Measurements from ENCODE around the gene SFTA2.
A peak's percentile ranks its signal among the peaks of the same experiment; 100 is the strongest.

Gene SFTA2

GRCh38 chr6:30889921-30890645, 41.9 kb downstream of the SFTA2 start:
- DNase-seq = no peak

DNA sequence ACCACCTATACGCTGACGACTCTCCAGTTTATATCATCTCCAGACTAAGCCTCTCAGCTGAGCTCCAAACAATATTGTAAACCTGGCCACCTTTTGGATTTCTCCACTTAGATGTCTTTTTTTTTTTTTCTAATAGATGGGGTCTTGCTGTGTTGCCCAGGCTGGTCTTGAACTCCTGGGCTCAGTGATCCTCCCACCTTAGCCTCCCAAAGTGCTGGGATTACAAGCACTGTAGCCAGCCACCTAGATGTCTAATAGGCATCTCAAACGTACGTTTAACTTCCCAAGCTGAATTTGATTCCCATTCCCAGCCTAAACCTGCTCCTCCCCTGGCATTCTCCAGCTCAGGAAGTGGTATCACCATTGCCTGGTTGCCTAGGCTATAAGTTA, 42.5 kb downstream of the SFTA2 start:
- no peak for DNase-seq

GRCh38 chr6:30888816-30889495, 43.0 kb downstream of the SFTA2 start:
- DNase-seq = no peak

GRCh38 chr6:30887901-30888815, 43.8 kb downstream of the SFTA2 start:
- no peak for DNase-seq

DNA sequence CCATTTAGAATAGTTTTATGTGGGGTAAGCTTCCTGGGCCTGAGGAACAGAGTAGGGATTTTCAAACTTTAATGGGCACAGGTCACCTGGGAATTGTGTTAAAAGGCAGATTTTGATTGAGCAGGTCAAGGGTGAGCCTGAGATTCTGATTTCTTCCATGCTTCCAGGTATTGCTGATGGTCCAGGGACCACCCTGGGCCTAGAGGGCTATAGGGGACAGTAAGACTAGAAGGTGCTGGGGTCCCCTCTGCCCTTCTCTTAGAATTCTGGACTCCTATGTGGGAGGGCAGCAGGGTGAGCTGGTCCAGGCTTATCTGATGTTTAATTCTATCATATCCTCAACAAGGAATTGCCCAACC, 45.1 kb downstream of the SFTA2 start:
- no peak for DNase-seq

GRCh38 chr6:30885999-30886896, 45.7 kb downstream of the SFTA2 start:
- peak; percentile 39 for DNase-seq

GRCh38 chr6:30885481-30885998, 46.4 kb downstream of the SFTA2 start:
- DNase-seq = peak; percentile 24

- DNase-seq = peak; percentile 46
Observed at GRCh38 chr6:30884521-30885480, 47.2 kb downstream of the SFTA2 start.

- DNase-seq = peak; percentile 59
Observed at GRCh38 chr6:30883685-30884520, 48.1 kb downstream of the SFTA2 start, which contains the start of gene DDR1. Gene DDR1, plus strand, starts transcription at chr6:30884519. Its CDS starts 4,211 bp downstream, at chr6:30888730.

- peak; percentile 26 for DNase-seq
Observed at GRCh38 chr6:30882759-30883684, 48.9 kb downstream of the SFTA2 start.

DNA sequence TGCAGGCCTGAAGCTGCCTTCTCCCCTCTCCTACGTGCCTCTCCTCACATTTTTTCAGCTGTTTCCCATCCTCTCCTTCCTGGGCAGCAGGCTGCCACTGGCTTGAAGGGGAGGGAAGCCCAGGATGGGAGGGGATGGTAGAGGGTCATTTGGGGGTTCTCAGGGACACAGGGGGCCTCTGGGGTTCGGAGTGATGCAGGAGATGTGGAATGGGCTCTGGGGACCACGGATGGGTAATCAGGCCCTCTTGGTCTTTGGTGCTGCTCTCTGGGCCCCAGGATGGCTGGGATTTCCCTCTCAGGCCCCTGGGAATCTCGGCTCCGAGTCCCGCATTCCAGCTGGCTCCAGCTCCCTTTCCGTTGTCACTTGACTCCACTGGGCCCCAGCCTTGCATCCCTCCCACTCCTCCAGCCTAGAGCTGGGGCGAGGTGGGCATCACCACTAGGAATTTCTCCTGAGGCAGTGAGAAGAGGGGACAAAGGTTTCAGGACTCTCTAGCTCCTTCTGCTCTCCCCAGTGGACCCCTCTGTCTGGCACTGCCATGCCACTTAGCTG, 49.7 kb downstream of the SFTA2 start:
- no peak for DNase-seq

DNA sequence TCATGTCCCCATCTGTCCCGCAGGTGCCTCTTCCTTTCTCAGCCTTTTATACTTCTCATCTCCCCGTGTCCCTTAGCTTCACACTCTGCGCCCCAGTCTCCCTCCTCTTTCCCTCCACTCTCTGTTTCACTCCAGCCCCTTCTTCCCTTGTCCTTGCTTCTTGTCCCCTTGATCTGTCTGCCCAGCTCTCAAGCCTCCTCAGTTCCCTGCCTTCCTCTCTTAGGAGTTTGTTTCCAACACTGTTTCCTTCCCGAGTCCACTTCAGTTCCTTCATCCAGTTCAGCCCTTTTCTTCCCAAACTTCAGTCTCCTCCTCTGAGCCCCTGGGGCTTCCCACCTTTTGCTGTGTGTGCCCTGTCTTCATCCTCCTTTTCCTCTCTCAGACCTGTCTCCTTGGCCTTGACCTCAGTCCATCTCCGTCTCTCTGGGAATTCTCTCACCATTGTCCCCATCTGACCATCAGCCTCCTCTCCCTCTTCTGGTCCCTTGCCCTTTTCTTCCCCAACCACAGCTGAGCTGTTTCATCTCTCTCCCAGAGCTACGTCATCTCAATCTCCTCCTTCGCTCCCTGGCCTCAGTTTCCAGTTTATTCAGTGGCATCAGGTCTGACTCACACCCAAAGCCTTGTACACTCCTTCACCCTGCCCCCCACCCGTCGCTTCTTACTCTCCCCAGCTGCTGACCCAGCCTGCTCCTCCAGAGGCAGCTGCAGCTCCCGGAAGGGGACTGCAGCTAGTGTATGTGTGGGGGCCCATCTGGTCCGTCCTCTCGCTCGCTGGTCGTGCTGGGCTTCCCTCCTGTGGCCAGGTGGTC, 50.4 kb downstream of the SFTA2 start:
- no peak for DNase-seq

All from activated T-cell treated with anti-CD3 and anti-CD28 coated beads, Interleukin-2, amount 50 U/mL, for 1 hour (primary cell).